H54 (cell line): ENCODE measurements around the gene SYTL2.
A peak's percentile ranks its signal among the peaks of the same experiment; 100 is the strongest.
"Not testable (repeated sequence)": the region's sequence is repeated elsewhere in the genome, so short reads cannot be mapped to it uniquely, and the experiment has no call there.

Experiments
- DNase-seq: peaks from one replicate; pipeline ENCODE4 v3.0.0; 2011; ENCODE audit warnings: low spot score, mixed read lengths; ENCODE audit not compliant: insufficient read length
- FAIRE-seq: peaks from 3 replicates; lab custom pipeline; 2011; peaks lifted over from hg19 to GRCh38; lab: Jason Lieb, UNC
- POLR2A ChIP-seq: IDR thresholded peaks from 2 replicates; pipeline ENCODE4 v1.6.1; 2011; ENCODE audit warnings: low read depth, mild to moderate bottlenecking, low read length

Gene SYTL2

DNA sequence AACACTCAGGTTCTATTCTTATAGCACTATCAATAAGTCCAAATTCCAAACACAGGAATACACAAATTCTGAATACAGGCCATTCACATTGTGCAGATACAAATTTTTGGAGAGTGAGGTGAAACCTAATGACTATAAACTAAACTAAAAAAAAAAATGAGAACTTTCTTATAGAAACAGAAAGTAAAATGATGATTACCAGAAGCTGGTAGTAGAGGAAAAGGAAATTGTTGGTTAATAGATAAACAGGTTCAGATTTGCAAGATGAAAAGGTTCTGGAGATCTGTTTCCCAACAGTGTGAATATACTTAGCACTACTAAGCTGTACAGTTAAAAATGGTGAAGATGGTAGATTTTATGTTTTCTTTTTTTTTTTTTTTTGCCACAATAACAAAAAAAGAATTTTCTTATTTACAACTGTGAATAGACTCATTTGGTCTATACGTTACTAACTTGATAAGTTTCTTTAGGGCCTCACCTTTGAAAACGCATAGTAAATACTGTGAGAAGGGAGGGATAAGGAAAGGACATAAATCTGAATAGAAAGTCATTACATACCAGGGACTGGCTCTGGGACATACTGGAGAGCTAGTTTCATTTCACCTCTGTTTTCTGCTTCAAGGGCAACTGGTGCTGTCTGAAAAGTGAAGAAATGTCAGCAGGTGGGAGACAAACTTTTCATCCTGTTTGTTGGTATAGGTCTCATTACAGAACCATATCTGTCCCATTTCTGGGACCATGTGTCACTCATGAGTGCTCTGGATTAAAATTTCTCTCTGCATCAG lies 110.8 kb downstream of the SYTL2 start:
- FAIRE-seq (peak; percentile 15), DNase-seq (no peak)
- no peak for TF ChIP-seq POLR2A

DNA sequence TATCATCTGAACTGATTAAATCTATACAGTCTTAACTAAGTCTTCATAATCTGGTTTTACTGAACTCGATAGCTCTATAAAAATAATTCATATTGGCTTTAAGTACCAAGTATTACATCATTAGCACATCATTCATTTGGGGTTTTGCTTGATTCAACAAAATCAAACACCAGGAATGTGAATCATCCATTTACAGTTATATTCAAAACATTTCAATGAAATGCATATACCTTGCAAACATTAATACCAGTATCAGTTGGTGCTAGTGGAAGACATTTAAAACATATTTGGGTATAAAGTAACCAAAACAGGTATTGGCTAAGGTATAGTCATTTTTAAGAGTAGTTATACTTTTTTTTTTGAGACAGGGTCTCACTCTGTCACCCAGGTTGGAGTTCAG lies 112.7 kb downstream of the SYTL2 start:
- TF ChIP-seq POLR2A: no peak
- no peak for FAIRE-seq

DNA sequence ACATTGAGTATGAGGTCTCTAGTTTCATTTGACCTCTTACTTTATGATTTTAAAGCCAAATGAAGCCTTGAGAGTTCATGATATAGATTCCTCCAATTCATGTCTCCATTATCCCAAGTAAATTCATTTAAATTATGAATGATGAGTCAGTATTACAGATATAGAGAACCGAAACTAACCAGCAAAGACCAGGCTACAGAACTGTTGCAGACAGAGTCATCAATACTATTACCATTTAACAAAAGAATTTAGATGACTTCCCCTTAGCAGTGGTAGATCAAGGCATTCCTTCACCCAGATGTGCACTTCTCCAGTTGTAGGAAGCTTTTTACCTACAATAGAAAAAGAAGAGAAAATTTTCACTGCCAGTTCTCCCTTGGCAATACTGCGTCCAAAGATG lies 113.2 kb downstream of the SYTL2 start:
- TF ChIP-seq POLR2A: no peak
- DNase-seq: no peak
- FAIRE-seq: no peak

More for the DNA sequence above, 112.7 kb downstream of the SYTL2 start:
- no peak for DNase-seq

DNA sequence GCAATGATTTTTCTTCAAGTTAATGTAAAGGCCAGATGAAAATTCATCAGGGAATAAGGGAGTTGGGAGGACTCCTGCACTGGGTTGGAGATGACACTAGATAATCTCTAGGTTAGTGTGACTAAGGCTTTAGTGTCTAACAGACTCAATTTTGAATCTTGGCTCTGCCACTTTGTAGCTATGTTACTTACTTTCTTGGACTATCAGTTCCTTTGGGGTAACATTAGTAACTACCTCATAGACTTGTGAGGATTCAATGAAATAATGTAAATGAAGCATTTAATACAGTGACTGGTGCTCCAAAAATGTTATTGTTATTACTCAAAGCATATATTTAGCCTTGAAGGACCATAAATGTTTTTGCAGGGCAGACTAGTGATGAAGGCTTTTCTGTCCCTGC lies 115.4 kb downstream of the SYTL2 start:
- DNase-seq (no peak), FAIRE-seq (no peak)
- no peak for TF ChIP-seq POLR2A

DNA sequence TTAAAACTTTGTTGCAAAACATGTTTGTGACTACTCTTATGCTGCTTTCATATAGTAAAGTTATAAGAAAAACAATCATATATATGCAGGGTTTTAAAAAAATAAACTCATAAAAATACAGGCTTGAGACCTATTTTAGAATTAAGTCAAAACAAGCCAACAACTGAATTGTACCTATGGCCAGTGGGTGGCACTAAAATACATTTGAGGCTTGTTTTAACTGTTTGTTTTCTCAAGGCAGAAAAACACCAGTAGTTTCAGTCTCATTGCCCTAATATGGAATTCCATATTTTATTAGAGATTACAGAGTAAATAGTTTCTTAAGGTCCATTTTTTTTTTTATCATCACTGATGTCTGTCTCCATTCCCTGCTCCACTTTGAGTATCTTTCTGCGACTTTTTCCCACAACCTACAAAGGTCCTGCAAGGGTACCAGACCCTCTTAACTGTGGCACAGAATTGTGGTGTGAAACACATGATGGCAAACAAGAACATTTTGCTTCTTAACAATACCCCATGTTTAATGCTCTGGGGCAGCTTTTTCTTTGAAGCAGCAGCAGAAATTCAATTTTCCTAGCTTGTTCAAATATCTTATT lies 116.5 kb downstream of the SYTL2 start:
- TF ChIP-seq POLR2A: no peak
- FAIRE-seq: peak; percentile 83
- DNase-seq: no peak

DNA sequence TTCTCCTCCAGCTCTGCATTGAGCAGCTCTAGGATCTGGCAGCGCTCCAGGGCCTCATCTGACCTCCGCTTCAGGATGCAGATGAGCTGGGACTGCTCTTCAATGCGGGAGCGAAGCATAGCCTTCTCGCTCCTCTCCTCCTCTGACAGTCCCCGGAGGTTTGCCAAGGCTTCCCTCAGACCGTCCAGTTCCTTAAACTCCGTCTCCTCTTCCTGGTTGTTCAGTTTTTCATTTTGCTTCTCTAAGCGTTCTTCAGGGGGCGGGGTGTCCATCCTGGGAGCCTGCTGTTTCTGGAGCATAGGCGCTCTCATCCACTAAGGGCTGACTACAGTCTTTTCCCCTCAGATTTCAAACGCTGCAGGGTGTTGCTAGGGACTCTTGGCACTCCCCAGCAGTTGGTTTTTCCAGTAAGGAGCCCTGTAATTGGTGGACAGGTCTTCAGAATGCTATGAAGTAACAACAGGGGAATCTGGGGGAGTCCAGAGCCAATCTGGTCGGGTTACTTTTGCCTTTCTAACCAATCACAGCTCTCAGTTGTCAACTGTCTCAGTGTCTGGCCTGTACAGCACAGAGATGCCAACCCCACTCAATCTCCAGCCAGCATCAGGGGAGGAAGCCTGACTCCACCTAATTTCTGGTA lies 125.0 kb downstream of the SYTL2 start, which contains the start of gene CCDC89:
Gene CCDC89, minus strand, starts transcription at position 376 of the 640 bp plus-strand sequence. Its CDS starts 65 bp downstream, at position 311.
- FAIRE-seq: peak; percentile 99
- no peak for TF ChIP-seq POLR2A
- DNase-seq: peak; percentile 94

DNA sequence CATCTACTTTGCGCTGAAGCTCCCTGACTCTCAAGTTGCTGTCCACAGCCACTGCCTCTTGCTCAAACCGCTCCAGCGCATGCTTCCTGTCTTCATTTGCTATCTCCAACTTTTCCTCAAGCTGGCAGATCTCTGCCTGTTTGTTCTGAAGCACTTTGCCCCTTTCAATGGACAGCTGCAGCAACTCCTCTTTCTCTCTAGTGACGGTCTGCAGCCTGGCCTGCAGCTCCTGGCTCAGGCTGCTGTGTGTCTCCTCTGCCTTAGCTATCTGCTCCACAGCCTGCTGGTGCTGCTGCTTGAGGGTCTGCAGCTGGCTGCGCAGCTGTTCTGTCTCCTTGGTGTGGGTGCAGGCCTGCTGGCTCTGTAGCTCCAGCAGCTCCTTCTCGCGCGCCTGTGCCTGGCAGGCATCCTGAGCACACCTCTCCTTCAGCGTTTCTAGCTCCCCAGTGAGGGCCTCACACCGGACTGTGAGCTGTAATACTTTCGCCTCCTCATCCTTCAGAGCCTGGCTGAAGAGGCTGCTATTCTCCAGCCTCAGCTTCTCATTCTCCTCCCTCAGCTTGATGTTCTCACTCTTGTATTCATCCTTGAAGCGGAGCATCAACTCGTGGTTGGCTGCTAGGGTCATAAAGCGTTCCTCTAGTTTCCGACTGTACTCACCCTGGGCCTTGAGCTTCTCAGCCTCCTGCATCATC lies 125.7 kb downstream of the SYTL2 start:
- DNase-seq (peak; percentile 23), FAIRE-seq (peak; percentile 33)
- no peak for TF ChIP-seq POLR2A

DNA sequence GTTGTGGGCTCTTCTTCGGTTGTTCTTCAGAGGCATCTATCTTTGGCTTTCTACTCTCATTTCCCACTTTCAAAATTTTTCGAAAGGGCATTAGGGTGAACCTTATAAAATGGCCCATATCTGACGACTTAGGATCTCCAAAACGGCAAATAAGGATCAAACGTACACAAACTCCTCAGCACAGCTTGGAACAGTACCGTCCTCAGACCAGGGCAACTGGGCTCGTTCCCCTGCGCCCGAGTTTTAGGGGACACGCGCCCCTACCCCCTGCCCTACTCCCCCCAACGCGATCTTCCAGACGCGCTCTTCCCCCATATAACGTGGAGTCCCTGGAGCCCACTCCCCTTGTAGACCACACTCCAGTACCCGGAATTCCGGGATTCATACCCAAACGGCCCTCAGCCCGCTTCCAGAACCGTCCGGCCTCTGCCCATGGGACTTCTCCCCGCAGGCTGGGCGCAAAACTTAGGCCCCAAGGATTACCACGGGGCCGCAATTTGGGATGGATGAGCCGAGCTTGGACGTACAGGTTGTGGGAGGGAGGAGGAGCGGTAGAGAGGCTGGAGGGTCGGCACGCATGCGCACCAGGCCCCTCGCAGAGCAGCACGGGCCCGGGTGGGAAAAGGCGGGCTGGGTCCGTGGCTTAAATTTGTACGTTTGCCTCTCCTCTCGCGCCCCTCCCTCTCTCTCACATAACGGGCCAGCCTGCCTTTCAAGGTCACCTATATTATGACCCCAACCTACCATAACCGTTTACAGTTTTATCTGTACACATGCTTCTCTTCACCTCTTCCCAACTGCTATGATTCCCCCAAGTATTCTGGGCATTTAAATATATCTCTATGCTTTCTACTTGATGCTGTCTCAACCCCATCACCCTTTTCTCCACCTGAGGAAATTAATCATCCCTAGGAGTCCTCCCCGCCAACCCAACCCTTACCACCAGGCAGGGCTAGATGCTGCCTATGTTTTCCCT lies 128.3 kb downstream of the SYTL2 start:
- DNase-seq: no peak
- TF ChIP-seq POLR2A: peak; percentile 34; the same call in 1 of the 2 replicates
- no peak for FAIRE-seq

DNA sequence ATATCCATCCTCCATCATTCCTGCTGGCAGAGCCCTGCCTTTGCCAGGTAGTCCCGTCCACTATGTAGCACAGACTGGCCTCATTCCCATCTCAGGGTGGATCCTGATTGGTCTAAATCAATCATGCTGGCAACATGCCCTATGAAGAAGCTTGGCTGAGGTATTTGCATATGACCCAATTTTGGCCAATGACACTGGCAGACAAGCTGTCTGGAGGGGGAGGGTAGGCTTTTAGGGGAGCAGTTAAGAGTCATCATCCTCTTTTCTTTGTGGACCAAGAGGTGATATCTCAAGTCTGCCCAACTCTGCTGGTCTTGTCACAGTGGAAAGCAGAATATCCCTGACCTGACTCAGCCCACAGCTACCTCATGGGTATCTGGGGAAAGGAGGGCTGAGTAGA lies 130.0 kb downstream of the SYTL2 start:
- DNase-seq (no peak), FAIRE-seq (peak; percentile 33)
- no peak for TF ChIP-seq POLR2A

DNA sequence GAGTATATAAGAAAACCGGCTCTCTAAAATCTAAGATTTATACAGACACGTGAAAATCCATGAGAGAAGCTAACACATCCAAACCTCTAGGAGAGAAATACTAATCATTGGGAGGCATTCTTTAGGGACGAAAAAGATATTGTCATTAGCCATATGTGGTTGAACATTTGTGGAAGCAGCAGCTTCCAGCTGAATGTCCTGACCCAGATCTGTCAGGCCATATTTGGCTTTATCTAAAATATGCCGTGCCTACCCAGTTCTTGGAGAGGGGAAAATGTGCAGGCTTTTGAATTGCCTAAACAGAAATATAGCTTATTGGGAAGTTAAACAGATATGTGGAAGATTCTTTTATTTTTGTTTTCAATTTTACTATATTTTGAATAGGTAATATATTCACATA lies 131.4 kb downstream of the SYTL2 start:
- FAIRE-seq (no peak), DNase-seq (no peak)
- TF ChIP-seq POLR2A: no peak

DNA sequence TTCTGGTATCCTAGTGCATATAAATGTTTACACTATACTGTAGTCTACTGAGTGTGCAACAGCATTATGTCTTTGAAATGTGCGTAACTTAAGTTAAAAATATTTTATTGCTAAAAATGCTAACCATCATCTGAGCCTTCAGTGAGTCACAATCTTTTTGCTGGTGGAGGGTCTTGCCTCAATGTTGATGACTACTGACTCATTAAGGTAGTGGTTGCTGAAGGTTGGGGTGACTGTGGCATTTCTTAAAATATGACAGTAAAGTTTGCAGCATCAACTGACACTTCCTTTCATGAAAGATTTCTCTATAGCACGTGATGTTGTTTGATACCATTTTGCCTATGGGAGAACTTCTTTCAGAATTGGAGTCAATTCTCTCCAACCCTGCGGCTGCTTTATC lies 137.5 kb downstream of the SYTL2 start:
- DNase-seq: no peak
- no peak for FAIRE-seq
- TF ChIP-seq POLR2A: no peak

DNA sequence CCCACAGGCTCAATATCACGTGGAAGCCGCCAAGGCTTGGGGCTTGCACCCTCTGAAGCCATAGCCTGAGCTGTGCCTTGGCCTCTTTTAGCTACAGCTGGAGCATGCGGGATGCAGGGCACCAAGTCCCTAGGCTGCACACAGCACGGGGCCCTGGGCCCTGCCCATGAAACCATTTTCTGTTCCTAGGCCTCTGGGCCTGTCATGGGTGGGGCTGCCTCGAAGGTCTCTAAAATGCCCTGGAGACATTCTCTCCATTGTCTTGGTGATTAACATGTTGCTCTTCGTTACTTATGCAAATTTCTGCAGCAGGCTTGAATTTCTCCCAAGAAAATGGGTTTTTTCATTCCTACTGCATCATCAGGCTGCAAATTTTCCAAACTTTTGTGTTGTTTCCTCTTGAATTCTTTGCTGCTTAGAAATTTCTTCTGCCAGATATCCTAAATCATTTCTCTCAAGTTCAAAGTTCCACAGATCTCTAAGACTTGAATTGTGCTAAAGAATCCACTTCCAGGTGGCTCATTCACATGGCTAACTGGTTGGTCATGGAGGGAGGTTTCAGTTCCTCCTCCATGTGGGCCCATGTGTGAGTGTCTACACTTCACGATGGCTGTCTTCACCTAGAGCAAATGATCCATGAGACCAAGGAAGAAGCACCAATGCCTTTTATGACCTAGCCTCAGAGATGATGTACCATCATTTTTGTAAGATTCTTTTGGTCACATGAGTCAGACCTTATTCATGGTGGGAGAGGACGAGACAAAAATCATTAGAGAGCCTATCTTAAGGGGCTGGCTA lies 138.6 kb downstream of the SYTL2 start:
- DNase-seq (no peak), FAIRE-seq (no peak)

DNA sequence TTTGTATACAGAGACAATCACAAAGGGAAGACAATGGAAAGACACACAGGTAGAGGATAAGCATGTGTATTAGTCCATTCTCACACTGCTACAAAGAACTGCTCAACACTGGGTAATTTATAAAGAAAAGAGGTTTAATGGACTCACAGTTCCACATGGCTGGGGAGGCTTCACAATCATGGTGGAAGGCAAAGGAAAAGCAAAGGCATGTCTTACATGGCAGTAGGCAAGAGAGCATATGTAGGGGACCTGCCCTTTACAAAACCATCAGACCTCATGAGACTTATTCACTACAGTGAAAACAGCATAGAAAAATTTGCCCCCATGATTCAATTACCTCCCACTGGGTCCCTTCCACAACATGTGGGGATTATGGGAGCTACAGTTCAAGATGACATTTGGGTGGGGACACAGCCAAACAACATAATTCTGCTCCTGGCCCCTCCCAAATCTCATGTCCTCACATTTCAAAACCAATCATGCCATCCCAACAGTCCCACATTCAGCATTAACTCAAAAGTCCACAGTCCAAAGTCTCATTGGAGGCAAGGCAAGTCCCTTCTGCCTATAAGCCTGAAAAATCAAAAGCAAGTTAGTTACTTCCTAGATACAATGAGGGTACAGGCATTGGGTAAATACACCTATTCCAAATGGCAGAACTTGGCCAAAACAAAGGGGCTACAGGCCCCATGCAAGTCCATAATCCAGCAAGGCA lies 139.8 kb downstream of the SYTL2 start:
- DNase-seq, FAIRE-seq: not testable (repeated sequence)

More for the DNA sequence above, 138.6 kb downstream of the SYTL2 start:
- no peak for TF ChIP-seq POLR2A
